Hepatocyte (in vitro differentiated cells): Measurements from ENCODE around the gene PHYHIPL.

Source experiments
- CTCF ChIP-seq: fragments of 200-600 bp; sonication (generic); IDR thresholded peaks from 2 replicates; pipeline ENCODE4 v1.5.1; 2016; ENCODE audit warnings: antibody characterized with exemption, mild to moderate bottlenecking; ENCODE audit not compliant: poor library complexity
- EZH2phosphoT487 ChIP-seq: fragments of 200-600 bp; sonication (generic); IDR thresholded peaks from one replicate; pipeline ENCODE4 v1.6.1; 2018; ENCODE audit warnings: antibody characterized with exemption, mild to moderate bottlenecking, low read depth, moderate library complexity; ENCODE audit not compliant: unreplicated experiment, severe bottlenecking

- no peak for TF ChIP-seq CTCF
- no peak for TF ChIP-seq EZH2phosphoT487
These were observed 69.2 kb downstream of the PHYHIPL start for GRCh38 chr10:59245686-59246085.
